Measurements from ENCODE around the gene ID2. TPM values are rescaled to one million over a fixed set of nuclear protein-coding genes. Genes with fewer than 3 reads are reported as not detected.

Gene ID2
- total and polyA plus RNA-seq, 10 of the 15 experiments (the other 5 are each of a cell fraction or from before 2014, with no cell fraction given), result 39.0 to 613 (median 73.6) TPM

- TF ChIP-seq E4F1 (IDR thresholded peaks at IDR 0.05; ENCODE audit: borderline replicate concordance, partially characterized antibody) (no peak), NR2C1 (IDR thresholded peaks at IDR 0.05) (no peak), ZNF207 (IDR thresholded peaks at IDR 0.05; ENCODE audit: borderline replicate concordance) (no peak), CUX1 (IDR thresholded peaks at IDR 0.05; ENCODE audit: insufficient replicate concordance, low read depth, low read length) (no peak), SPI1 (IDR thresholded peaks at IDR 0.05; ENCODE audit: borderline replicate concordance, insufficient read depth, low read depth, low read length) (no peak), FOXK2 (IDR thresholded peaks at IDR 0.05) (no peak), CEBPZ (IDR thresholded peaks at IDR 0.05; ENCODE audit: low read depth, low read length) (no peak), PRDM15 (CRISPR knock-in tag; IDR thresholded peaks at IDR 0.05) (no peak), CHD1 (IDR thresholded peaks at IDR 0.05; ENCODE audit: low read depth, low read length) (no peak), ESRRA (IDR thresholded peaks at IDR 0.05; ENCODE audit: low read length) (no peak), BCL11A (IDR thresholded peaks at IDR 0.05; ENCODE audit: low read depth, low read length) (0 out of 2 replicates have a peak, but pooled peaks have one; percentile 0), PAX5 (IDR thresholded peaks at IDR 0.05; ENCODE audit: borderline replicate concordance, low read depth, low read length) (0 out of 2 replicates have a peak, but pooled peaks have one; percentile 28), MLLT1 (IDR thresholded peaks at IDR 0.05) (peak; percentile 91; the same call in 1 of the 2 replicates)
These were observed 2.7 kb downstream of the ID2 start (continued) for GRCh38 chr2:8684540-8684877.

Data from GM12878 (cell line).